H1 (cell line): ENCODE measurements around the gene ACADSB. TPM values are rescaled to one million over a fixed set of nuclear protein-coding genes. Genes with fewer than 3 reads are reported as not detected.

ENCODE experiments used
- CEBPB ChIP-seq: IDR thresholded peaks from 2 replicates; pipeline ENCODE4 v1.6.1; 2012; ENCODE audit warnings: low read depth, low read length
- KDM1A ChIP-seq: fragments of 200-600, 300-600 bp; sonication (generic); IDR thresholded peaks from 2 replicates; pipeline ENCODE4 v1.7.1; 2016; ENCODE audit warnings: mild to moderate bottlenecking, low read length, borderline replicate concordance
- TAF1 ChIP-seq: IDR thresholded peaks from 2 replicates; pipeline ENCODE4 v1.6.1; 2011; ENCODE audit warnings: mild to moderate bottlenecking, low read depth, low read length
- TBP ChIP-seq: IDR thresholded peaks from 2 replicates; pipeline ENCODE4 v1.6.1; 2011; ENCODE audit warnings: low read depth, low read length, improper control_type of control experiment
- polyA plus RNA-seq, 7 experiments: library from polyadenylated mRNA; depleted of rRNA in 3 of 7; stranded (reverse) in 5 of 7; unstranded in 2 of 7; fragments of >200 nt in 5 of 7; fragments of 200-250 nt in 2 of 7; gene quantifications; 1 replicate in 5 of 7; 2 replicates in 1 of 7; 4 replicates in 1 of 7; pipeline versions ENCODE4 v1.2.1 to v1.2.3, GENCODE V29; 2011 to 2013; ENCODE audit warnings: missing spikeins in 2 of 7, mixed read lengths in 2 of 7
- total RNA-seq: library from RNA; stranded (reverse); fragmentation: NEBNext Ultra II Directional; extraction: Animal tissue kit (Norgen Biotek cat#: 25700); gene quantifications from 2 replicates; pipeline ENCODE4 v1.2.1, GENCODE V29; 2021
- TF ChIP-seq, protein P1 (sequence below): IDR thresholded peaks from 2 replicates; pipeline ENCODE4 v1.6.1; 2012; ENCODE audit warnings: low read length, inconsistent platforms

ACADSB gene
- total and polyA plus RNA-seq, 2 of the 8 experiments (the other 6 are each of a cell fraction or from before 2014, with no cell fraction given), result 5.6 to 11.2 TPM

DNA sequence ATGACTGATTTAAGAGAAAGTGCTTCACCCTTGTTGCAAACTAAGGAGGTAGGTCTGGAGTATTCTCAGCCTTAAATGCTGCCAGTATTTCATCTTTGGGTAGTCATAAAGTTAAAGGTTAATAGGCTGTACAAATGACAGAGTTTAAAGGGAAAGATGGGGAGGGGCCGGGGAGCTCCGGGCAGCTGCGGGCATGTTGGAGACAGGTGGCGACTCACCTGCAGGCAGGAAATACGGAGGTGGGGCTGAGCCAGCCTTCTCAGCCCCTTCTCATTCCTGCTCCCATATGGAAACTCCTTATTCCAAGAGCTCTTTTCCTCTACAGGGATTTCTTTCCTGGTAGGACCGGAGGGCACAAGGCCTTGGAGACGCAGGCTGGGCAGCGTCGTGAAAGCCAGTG, 95.1 kb downstream of the ACADSB start (continued):
- TF ChIP-seq TBP (no peak), TAF1 (no peak), CEBPB (no peak), KDM1A (no peak)
- TF ChIP-seq, protein P1, sequence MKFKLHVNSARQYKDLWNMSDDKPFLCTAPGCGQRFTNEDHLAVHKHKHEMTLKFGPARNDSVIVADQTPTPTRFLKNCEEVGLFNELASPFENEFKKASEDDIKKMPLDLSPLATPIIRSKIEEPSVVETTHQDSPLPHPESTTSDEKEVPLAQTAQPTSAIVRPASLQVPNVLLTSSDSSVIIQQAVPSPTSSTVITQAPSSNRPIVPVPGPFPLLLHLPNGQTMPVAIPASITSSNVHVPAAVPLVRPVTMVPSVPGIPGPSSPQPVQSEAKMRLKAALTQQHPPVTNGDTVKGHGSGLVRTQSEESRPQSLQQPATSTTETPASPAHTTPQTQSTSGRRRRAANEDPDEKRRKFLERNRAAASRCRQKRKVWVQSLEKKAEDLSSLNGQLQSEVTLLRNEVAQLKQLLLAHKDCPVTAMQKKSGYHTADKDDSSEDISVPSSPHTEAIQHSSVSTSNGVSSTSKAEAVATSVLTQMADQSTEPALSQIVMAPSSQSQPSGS, result no peak

Other genes starting within 250 kb of the ACADSB start
- 11.9 and 13.0 TPM in 2 replicates for gene CUZD1, start 163.1 kb upstream of the ACADSB start, total RNA-seq
- gene CUZD1, start 163.1 kb upstream of the ACADSB start, polyA plus RNA-seq (2011; rRNA removed), result 15.1 and 30.0 TPM in 2 replicates
- gene FAM24B, start 129.4 kb upstream of the ACADSB start, total RNA-seq, result 0.50 and 0.73 TPM in 2 replicates
- 0.55 and 0.56 TPM in 2 replicates for gene FAM24B, start 129.4 kb upstream of the ACADSB start, polyA plus RNA-seq (2011; rRNA removed)
- gene FAM24A, start 98.4 kb upstream of the ACADSB start, total RNA-seq, result not detected in 2 replicates
- gene FAM24A, start 98.4 kb upstream of the ACADSB start, polyA plus RNA-seq (2011; rRNA removed), result not detected in 2 replicates
- gene C10orf88, start 54.8 kb upstream of the ACADSB start, total RNA-seq, result 8.1 and 11.0 TPM in 2 replicates
- gene C10orf88, start 54.8 kb upstream of the ACADSB start, polyA plus RNA-seq (2011; rRNA removed), result 1.4 and 3.2 TPM in 2 replicates
- 4.3 and 6.6 TPM in 2 replicates for gene PSTK, start 28.6 kb upstream of the ACADSB start, total RNA-seq
- 3.8 and 4.4 TPM in 2 replicates for gene PSTK, start 28.6 kb upstream of the ACADSB start, polyA plus RNA-seq (2011; rRNA removed)
- 15.3 and 15.7 TPM in 2 replicates for gene IKZF5, start 211 bp upstream of the ACADSB start, total RNA-seq
- gene IKZF5, start 211 bp upstream of the ACADSB start, polyA plus RNA-seq (2011; rRNA removed), result 3.8 and 5.2 TPM in 2 replicates
- 0.27 TPM in 1 of 2 replicates, not detected in the other for gene HMX3, start 127.0 kb downstream of the ACADSB start, total RNA-seq
- 0.05 and 0.25 TPM in 2 replicates for gene HMX3, start 127.0 kb downstream of the ACADSB start, polyA plus RNA-seq (2011; rRNA removed)
- gene HMX2, start 139.1 kb downstream of the ACADSB start, total RNA-seq, result 1.3 and 2.0 TPM in 2 replicates
- 2.2 and 2.7 TPM in 2 replicates for gene HMX2, start 139.1 kb downstream of the ACADSB start, polyA plus RNA-seq (2011; rRNA removed)
- 184 and 207 TPM in 2 replicates for gene BUB3, start 145.4 kb downstream of the ACADSB start, total RNA-seq
- 183 and 187 TPM in 2 replicates for gene BUB3, start 145.4 kb downstream of the ACADSB start, polyA plus RNA-seq (2011; rRNA removed)